HG03060 (cell line): ENCODE data around the gene PEX16.
"Not testable (repeated sequence)": the region's sequence is repeated elsewhere in the genome, so short reads cannot be mapped to it uniquely, and the experiment has no call there.

Experiments
- ATAC-seq: cut with Tn5 transposase; IDR thresholded peaks from one replicate; pipeline ENCODE4 v1.9.1; 2021; ENCODE audit warnings: low read depth, moderate number of reproducible peaks; ENCODE audit not compliant: unreplicated experiment

PEX16 gene

GRCh38 chr11:45900175-45900800, 17.4 kb downstream of the PEX16 start:
- not testable (repeated sequence) for ATAC-seq

DNA sequence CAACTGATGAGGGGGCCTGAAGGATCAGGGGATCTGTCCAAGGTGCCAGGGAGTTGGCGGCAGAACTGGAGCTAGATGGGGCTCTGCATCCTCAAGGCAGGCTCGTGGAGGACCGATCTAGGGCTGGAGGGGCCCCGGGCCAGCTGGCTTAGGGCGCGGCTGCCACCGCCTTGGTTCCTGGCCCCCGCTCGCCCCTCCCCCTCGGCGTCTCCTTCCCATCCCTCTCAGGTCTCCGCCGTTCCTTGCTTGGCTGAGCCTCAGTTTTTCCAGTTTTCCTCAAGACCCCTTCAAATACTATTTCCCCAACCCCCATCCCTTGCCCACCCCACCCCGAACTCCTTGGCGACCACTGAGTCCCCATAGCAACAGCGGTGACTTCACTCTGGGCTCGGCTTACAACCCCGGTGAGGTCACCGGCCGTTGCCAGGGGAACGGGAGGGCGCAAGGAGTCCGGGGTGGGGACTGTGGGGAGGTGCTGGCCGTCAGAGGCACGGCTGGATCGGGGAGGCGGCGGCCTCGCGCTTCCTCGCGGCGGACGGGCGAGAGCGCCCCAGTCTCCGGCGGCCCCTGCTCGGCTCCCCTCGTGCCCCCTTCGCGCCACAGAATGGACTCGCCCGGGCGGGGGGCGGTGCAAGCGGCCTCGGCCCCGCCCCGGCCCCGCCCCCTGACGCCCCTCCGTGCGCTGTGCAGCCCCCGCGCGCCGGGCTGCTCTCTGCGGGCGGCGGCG, 18.1 kb downstream of the PEX16 start:
- no peak for ATAC-seq

DNA sequence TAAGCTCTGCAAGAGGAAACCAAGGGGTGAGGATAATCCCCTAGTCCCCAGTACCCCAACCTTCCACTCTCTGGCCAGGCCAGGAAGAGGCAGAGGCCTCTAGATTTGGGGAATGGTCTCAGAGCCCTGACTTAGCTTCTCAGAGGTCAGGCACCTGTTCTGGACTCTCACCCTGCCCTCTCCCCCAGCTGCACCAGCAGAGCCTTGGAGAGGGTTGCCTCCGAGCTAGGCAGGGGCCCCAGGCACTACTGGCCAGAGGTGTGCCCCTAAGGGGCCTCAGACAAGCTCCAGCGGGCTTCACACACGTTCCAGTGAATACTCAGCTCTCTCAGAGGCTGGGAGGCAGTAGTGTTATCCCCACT, 18.6 kb downstream of the PEX16 start:
- ATAC-seq, result no peak

DNA sequence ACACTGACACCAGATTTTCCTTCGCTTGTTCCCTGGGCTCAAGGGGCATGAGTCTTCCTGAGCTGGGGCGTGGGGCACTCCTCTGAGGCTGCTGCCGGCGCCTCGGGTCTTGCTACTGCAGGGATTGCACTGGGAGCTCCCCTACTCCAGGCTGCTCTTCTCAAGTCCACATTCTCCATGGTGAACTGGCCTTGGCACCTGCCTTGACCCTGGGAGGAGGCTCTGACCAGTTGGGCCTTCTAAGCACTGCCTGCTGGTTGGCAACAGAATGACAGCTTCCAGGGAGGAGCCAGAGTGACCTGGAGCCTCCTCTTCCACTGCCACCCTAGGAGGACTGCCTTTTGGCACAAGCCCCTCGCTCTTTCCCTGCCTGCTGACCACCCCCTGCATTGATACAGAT, 20.1 kb downstream of the PEX16 start:
- ATAC-seq, result no peak

GRCh38 chr11:45896422-45896984, 21.2 kb downstream of the PEX16 start:
- ATAC-seq, result no peak

- ATAC-seq, result no peak
These were observed 22.0 kb downstream of the PEX16 start for GRCh38 chr11:45895553-45896259.

GRCh38 chr11:45894555-45895247, 23.0 kb downstream of the PEX16 start:
- no peak for ATAC-seq

DNA sequence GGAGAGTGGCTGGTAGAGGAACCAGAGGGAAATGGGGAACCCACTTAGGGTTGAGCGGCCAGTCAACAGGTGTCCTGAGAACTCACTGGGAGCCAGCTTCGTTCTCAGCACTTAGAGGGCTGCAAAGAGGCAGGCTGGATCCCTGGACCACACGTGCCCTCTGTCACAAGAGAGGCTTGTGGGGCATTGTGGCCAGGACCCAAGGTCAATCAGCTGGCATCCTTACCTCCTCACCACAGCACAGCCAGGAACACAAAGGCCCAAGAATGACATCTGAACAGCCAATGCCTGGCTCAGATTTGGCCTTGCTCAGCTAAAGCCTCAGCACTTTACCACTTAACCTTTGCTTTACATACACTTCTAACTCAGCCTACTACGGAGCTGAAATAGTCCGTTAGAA, 24.8 kb downstream of the PEX16 start:
- ATAC-seq, result no peak

GRCh38 chr11:45890886-45891550, 26.7 kb downstream of the PEX16 start:
- no peak for ATAC-seq

DNA sequence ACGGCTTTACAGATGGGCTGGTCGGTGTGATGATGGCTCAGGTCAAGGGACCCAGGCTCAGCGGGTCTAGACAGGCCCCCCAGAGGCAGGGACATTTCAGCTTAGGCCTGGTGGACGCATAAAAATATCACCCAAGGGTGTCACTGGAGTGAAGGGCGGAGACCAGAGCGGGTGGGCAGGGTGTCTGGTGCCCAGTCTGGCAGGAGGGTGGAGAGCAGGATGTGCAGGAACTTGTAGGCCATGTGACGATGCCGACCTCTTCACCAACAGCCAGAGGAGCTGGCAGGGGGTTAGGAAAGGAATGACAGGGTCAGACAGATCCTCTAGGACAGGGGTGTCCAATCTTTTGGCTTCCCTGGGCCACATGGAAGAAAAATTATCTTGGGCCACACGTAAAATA, 27.7 kb downstream of the PEX16 start:
- no peak for ATAC-seq

- ATAC-seq, result no peak
These were observed 28.1 kb downstream of the PEX16 start for GRCh38 chr11:45889555-45889954.

DNA sequence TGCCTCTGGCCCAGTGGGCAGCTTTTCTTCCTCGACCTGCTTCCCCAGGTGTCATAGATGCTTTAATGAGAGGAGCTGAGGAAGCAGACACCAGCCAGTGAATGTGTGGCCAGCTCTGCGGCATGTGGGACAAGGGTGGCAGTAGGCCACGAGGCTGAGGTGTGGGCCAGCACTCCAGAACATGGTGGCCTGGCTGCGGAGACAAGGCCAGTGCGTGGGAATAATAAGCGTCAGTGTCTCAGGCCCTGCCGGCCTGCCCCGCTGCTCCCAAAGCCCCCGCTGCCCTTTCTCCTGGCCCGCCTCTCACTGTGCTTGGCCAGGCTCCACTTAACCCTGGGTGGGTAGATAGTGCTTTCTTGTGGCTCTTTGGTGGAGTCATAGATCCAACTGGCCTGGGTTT, 30.1 kb downstream of the PEX16 start:
- ATAC-seq, result no peak

DNA sequence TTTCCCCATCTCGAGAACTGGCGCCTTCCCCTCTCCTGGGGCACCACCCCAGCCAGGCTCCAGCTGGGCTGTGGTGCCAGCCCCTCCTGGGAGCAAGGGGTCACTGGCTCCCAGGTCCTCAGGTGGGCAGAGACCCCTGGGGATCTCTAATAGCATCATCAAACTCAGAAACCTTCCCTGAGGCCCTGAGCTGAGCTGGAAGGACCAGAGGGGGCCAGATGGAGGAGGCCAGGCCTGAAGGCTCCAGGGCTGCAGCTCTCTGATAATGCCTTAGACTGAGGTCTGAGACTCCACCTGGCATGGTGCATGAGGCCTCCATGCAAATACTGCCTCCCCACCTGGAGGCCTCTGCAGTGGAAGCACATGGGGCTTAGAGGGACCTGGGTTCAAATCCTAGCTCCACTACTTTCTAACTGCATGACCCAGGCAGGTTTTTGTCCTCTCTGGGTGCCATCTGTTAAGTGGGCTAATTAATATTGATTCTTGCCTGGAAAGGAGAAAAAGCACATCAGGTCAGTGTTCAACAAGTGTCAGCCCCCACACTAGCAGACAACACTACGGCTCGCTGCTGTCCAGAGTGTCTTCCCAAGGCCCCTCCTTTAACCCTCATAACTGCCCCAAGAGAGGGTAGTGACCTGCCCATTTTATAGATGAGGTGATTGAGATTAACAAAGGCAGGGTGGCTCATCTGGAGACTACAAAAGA, 30.7 kb downstream of the PEX16 start:
- ATAC-seq, result no peak

GRCh38 chr11:45885921-45886721, 31.6 kb downstream of the PEX16 start:
- no peak for ATAC-seq

DNA sequence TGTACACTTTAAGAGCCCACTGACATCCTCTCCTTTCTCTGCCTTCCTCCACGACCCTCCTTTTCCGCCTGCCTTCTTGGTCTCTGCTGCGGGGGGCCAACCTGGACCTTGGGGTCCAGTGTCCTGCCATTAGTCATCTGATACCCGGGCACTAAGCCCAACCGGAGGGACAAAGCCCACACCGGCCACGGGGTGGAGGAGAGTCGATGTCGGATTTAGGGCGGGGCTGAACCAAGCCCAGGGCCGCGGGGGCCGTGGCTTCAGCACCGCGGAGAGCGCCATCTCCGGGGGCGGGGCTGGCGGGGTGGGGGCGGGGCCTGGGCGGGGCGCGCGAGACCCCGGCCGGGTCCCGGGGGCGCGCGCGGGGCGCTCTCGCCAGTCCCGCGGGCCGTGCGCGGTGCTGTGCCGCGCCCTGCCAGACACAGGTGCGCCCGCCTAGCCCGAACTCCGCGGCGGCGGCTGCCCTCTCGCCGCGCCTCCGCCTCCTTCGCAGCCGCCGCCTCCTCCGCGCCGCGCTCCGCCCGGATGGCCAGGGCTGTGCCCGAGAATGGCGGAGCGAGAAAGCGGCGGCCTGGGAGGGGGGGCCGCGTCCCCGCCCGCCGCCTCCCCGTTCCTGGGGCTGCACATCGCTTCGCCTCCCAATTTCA, 32.3 kb downstream of the PEX16 start, which contains the start of gene MAPK8IP1:
Gene MAPK8IP1, plus strand, starts transcription at position 378 of the 647 bp plus-strand sequence. Its CDS starts 170 bp downstream, at position 548.
- no peak for ATAC-seq

DNA sequence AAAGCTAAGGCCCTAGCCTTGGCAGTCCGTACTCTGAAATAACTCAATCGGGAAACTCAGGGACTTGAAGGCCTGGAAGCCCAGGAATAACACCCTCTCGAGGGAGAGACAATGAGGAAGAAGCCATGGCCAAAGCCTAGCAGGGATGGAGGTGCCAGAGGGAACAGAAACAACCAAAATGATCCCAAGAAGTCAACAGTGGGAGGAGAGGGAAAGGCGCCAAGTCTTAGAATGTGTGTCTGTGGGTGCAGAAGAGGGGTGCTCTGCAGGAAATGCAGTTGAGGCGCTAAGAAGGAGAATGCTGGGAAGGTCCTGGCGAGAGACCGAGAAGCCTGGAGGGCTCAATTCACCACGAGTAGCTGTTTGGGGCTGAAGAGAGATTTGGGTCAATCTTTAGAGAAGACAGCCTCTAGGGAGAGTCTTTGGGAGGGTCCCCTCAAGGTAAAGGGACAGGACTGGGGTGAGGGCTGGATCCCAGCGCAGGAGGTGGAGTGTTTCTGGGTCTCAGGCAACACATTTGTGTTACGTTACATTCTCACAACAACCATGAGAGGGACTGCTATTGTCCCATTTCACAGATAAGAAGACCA, 33.0 kb downstream of the PEX16 start:
- ATAC-seq, result no peak

DNA sequence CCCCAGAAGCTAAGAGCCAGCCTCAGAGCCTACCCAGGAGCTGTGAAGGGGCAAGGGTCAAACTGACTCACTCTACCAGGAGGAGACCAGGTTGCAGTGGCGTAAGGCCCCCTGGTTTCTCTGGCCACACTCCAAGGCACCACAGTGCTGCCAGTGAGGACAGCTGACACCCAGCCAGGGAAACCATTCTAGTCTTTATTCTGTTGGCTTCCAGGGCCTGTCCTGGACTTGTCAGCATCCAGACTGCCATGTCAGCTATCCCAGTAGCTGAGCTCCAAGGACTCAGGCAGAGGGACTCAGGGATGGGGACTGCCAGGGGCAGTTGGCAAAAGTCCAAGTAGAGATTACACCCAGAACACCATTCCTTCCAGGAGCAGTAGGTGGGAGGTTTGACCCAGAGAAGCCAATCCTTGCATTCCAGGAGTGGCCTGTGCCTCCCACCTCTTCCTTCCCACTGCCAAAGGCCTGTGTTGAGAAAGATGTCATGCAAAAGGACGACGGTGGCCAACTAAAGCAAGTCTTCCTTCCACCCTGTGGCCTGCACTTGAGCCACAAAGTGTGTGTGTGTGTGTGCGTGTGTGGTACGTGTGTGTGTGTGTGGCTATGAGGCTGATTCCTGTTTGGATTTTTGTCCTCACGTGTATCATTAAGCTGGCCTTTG, 35.8 kb downstream of the PEX16 start:
- no peak for ATAC-seq
